Suprapubic skin (tissue), 4 donors: Measurements from ENCODE around the gene PREX1.

Experiments
- CTCF ChIP-seq, 2 donors: fragments of 200-600 bp in 1 of 2; fragments of 450-650 bp in 1 of 2; sonication (generic) in 1 of 2; IDR thresholded peaks; one replicate each; pipeline ENCODE4 v1.5.1; 2016 to 2019; ENCODE audit warnings: antibody characterized with exemption in 2 of 2, mild to moderate bottlenecking in 1 of 2, moderate library complexity in 1 of 2
- EP300 ChIP-seq: sonication (generic); formaldehyde crosslinking; IDR thresholded peaks from one replicate; pipeline ENCODE4 v1.6.1; 2017; ENCODE audit warnings: antibody characterized with exemption
- POLR2A ChIP-seq, 2 donors: fragments of 450-650 bp; IDR thresholded peaks; one replicate each; pipeline ENCODE4 v1.6.1; 2017; ENCODE audit warnings: antibody characterized with exemption in 2 of 2, mild to moderate bottlenecking in 2 of 2, moderate library complexity in 2 of 2
- POLR2AphosphoS5 ChIP-seq, 3 donors: sonication (generic); formaldehyde crosslinking; IDR thresholded peaks; one replicate each; pipeline ENCODE4 v1.6.1; 2017; ENCODE audit warnings: antibody characterized with exemption in 3 of 3

- no peak for TF ChIP-seq CTCF (IDR thresholded peaks at IDR 0.05)
- TF ChIP-seq POLR2A (IDR thresholded peaks at IDR 0.05) = no peak
- no peak for TF ChIP-seq POLR2AphosphoS5 (IDR thresholded peaks at IDR 0.05)
- TF ChIP-seq EP300 = no peak
These were observed 241.1 kb downstream of the PREX1 start for GRCh38 chr20:48586730-48587129.
